ENCODE measurements around the gene LDLRAD4. TPM values are rescaled to one million over a fixed set of nuclear protein-coding genes. Genes with fewer than 3 reads are reported as not detected.

The LDLRAD4 gene
- 9.1 TPM for polyA plus RNA-seq
- long read RNA-seq, donor 1: 0 reads
- long read RNA-seq, donor 2, partial matches to known transcripts: 0 of 2 reads
- long read RNA-seq, donor 2, other reads (novel, unspliced or antisense): 0 of 2 reads
- long read RNA-seq, donor 3: 0 reads
- long read RNA-seq, donor 4: 0 reads
- long read RNA-seq, donor 5, partial matches to known transcripts: 0 of 1 reads
- long read RNA-seq, donor 5, other reads (novel, unspliced or antisense): 0 of 1 reads
- long read RNA-seq, donor 6, partial matches to known transcripts: 0 of 1 reads
- long read RNA-seq, donor 6, other reads (novel, unspliced or antisense): 0 of 1 reads
- long read RNA-seq, donor 7: 0 reads
- long read RNA-seq, donor 8: 0 reads
- long read RNA-seq, donor 9, partial matches to known transcripts: 0 of 1 reads
- long read RNA-seq, donor 9, other reads (novel, unspliced or antisense): 0 of 1 reads
- long read RNA-seq, donor 10, partial matches to known transcripts: 0 of 1 reads
- long read RNA-seq, donor 10, other reads (novel, unspliced or antisense): 0 of 1 reads
- long read RNA-seq, donor 11, partial matches to known transcripts: 0 of 2 reads
- long read RNA-seq, donor 11, other reads (novel, unspliced or antisense): 0 of 2 reads

DNA sequence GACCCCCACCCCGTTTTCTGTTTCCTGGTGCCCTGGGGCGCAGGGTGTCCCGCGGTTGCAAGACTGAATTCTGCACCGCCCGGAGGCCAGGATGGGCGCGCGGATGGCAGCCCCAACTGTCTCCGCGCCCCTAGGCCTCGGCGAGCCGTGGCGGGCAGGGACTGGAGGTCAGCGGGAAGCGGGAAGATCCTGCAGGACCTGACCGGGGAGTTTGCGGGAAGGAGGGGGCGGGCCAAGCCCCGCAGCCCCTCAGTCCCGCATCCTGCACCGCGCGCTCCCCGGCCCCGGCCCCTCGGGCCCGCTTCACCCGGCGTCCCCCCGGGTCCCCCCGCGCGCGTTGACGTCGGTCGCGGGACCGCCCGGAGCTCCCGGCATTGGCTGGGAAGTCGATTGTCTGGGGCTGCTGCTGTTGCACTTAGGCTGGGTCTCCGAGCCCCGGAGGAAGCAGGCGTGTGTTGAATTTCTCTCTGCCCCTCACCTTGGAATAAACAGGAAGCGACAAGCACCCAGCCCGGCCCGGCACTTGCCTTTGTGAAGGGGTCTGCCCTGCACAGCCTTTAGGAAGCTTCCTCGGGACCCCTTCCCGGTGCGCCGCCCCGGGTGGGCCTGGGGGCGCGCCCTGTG is at the start of gene LDLRAD4:
LDLRAD4 (plus strand) TSS at position 393 of the 624 bp plus-strand sequence.
- Histone ChIP-seq H3K36me3 (ENCODE audit: control insufficient read depth, insufficient read depth, low read length) (no peaks in the 10 kb centered on the region), H3K27me3 (ENCODE audit: control insufficient read depth, insufficient read depth, low read length) (peaks cover 18% of the 10 kb centered on the region), H3K4me1 (ENCODE audit: control insufficient read depth, insufficient read depth, low read length) (peaks cover 16% of the 10 kb centered on the region), H3K9me3 (ENCODE audit: control insufficient read depth, low read depth, low read length) (peaks cover 2% of the 10 kb centered on the region), H3K27ac (ENCODE audit: low read length) (peak within 1 kb of the TSS; percentile 36), H3K4me3 (ENCODE audit: low read length) (peak within 1 kb of the TSS; percentile 55)
- WGBS (ENCODE audit: insufficient coverage, low lambda C conversion rate): no CpG with 5 or more reads among the region's 57 CpGs
- peak in 1 of 2 donors; percentile 55 for DNase-seq

DNA sequence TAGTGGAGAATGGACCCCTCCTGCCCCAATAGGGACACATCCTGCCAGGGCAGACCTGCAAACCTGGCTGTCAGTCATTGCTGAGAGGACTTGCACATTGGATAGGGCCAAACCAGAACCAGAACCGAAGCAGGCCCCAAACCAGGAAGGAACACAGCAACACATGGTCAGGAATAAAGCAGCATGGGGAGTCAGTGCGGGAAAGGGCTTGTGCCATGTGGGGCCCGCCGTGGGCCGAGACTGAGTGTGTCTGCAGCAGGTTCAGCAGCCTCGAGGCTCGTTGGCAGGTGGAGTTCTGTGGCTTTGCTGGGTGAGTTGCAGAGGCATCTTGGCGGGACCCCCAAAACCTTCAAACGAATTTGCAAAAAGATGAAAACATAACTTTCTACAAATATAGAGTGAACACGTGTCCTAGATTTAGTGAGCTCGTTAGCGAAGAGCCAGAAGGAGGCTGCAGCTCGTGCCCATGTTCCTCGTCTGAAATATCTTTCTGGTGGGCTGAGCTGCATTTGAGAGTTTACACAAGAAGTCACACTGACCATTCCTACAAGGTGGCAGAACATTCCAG is 44.9 kb upstream of the LDLRAD4 start:
- WGBS (ENCODE audit: insufficient coverage, low lambda C conversion rate): 100% methylated on average over 3 of the region's 14 CpGs
- no peak overlapping the region for H3K4me3 ChIP-seq (ENCODE audit: low read length)
- H3K27me3 ChIP-seq (ENCODE audit: control insufficient read depth, insufficient read depth, low read length): no peaks in the 10 kb centered on the region
- no peak overlapping the region for H3K27ac ChIP-seq (ENCODE audit: low read length)
- no peaks in the 10 kb centered on the region for H3K9me3 ChIP-seq (ENCODE audit: control insufficient read depth, low read depth, low read length)
- no peaks in the 10 kb centered on the region for H3K36me3 ChIP-seq (ENCODE audit: control insufficient read depth, insufficient read depth, low read length)
- H3K4me1 ChIP-seq (ENCODE audit: control insufficient read depth, insufficient read depth, low read length): peaks cover 3% of the 10 kb centered on the region
- DNase-seq: no peak

DNA sequence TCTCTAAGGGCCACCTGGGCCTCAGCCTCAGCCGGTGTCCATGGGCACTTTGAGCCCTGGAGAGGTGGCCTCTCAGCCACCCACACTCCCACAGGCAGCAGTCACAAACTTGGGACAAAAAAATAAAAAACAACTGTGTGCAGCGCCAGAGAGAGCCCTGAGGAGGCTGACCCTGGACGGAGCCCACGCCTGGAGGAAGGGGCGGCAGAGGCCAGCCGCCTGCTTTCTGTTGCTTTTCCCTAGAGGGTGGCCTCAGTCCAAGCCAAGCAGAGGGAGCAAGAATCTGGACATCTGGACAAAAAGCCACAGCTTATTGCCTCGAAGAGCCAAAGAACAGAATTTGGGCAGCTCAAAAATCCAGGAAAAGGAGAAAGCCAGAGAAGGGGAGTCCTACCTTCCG is 43.3 kb upstream of the LDLRAD4 start:
- 100% methylated on average over 1 of the region's 8 CpGs for WGBS (ENCODE audit: insufficient coverage, low lambda C conversion rate)

DNA sequence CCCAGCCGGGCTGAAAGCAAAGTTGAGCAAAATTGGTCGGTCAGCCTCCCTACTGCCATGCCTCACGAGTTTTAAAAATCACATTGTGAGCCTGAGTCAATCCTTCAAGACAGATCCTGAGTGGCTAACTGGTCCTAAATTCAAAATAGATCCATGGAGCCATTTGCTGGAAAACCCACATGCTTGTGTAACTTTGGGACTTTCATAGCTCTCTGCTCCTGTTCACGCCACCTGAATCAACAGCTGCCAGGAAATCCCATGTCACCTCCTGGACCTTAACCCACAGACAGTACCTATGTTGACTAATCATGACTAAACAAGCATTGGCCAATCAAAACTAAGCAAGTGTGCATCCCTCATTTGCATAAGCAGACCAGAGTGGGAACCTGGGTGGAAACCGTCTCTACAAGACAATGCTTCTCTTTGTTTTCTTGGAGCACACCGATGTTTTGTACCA is 42.8 kb upstream of the LDLRAD4 start:
- no peak overlapping the region for H3K27ac ChIP-seq (ENCODE audit: low read length)
- no peak overlapping the region for H3K4me3 ChIP-seq (ENCODE audit: low read length)
- H3K36me3 ChIP-seq (ENCODE audit: control insufficient read depth, insufficient read depth, low read length): no peaks in the 10 kb centered on the region
- H3K4me1 ChIP-seq (ENCODE audit: control insufficient read depth, insufficient read depth, low read length): peaks cover 13% of the 10 kb centered on the region
- no peaks in the 10 kb centered on the region for H3K27me3 ChIP-seq (ENCODE audit: control insufficient read depth, insufficient read depth, low read length)
- 100% methylated on average over 1 of the region's 6 CpGs for WGBS (ENCODE audit: insufficient coverage, low lambda C conversion rate)
- peak in 1 of 2 donors; percentile 71 for DNase-seq
- no peaks in the 10 kb centered on the region for H3K9me3 ChIP-seq (ENCODE audit: control insufficient read depth, low read depth, low read length)

More for the DNA sequence above, 43.3 kb upstream of the LDLRAD4 start:
- Histone ChIP-seq H3K4me3 (ENCODE audit: low read length) (no peak overlapping the region), H3K27ac (ENCODE audit: low read length) (no peak overlapping the region), H3K9me3 (ENCODE audit: control insufficient read depth, low read depth, low read length) (no peaks in the 10 kb centered on the region), H3K4me1 (ENCODE audit: control insufficient read depth, insufficient read depth, low read length) (peaks cover 13% of the 10 kb centered on the region), H3K27me3 (ENCODE audit: control insufficient read depth, insufficient read depth, low read length) (no peaks in the 10 kb centered on the region), H3K36me3 (ENCODE audit: control insufficient read depth, insufficient read depth, low read length) (no peaks in the 10 kb centered on the region)
- DNase-seq: no peak

DNA sequence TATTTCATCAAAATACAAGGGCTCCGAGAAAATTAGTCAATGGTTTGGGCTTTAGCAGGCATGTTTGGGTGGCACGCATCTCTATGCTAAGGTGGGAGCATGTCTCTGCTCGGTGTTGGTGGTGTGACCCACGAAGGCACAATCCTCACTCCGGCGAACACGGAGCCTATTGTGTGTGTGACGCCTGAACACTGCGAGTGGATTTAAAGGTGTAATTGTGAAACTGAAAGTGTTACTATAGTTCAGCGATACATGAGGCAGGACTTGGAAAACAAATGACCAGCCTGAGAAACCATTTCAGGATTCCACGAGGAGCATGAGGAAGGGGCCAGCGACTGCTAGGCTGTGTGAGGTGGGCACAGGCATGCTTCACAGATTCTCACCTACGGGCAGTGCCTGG is 41.7 kb upstream of the LDLRAD4 start:
- H3K4me1 ChIP-seq (ENCODE audit: control insufficient read depth, insufficient read depth, low read length): peaks cover 19% of the 10 kb centered on the region
- H3K36me3 ChIP-seq (ENCODE audit: control insufficient read depth, insufficient read depth, low read length): no peaks in the 10 kb centered on the region
- H3K4me3 ChIP-seq (ENCODE audit: low read length): no peak overlapping the region
- H3K9me3 ChIP-seq (ENCODE audit: control insufficient read depth, low read depth, low read length): no peaks in the 10 kb centered on the region
- WGBS (ENCODE audit: insufficient coverage, low lambda C conversion rate): no CpG with 5 or more reads among the region's 13 CpGs
- H3K27me3 ChIP-seq (ENCODE audit: control insufficient read depth, insufficient read depth, low read length): no peaks in the 10 kb centered on the region
- peak in 1 of 2 donors; percentile 47 for DNase-seq
- H3K27ac ChIP-seq (ENCODE audit: low read length): no peak overlapping the region

DNA sequence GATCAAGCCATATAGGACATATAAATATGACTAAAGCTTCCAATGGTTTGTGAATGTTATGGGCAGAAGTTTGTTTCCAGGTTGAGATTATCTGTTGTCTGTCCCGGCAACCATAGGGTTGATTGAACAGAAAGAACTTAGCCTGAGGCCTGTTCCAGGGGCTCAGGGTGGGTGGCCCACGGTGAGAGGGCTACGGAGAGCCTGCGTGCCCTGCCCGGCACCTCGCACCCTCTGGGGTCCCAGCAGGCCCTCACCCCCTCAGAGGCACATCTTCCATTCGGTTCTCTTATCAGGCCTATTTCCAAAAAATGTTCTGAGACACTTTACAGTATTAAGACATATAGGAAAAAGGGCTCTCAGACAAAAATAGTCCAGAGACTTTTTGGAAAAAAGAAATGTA is 40.4 kb upstream of the LDLRAD4 start:
- no peak for DNase-seq
- Histone ChIP-seq H3K27ac (ENCODE audit: low read length) (no peak overlapping the region), H3K27me3 (ENCODE audit: control insufficient read depth, insufficient read depth, low read length) (no peaks in the 10 kb centered on the region), H3K4me3 (ENCODE audit: low read length) (no peak overlapping the region), H3K9me3 (ENCODE audit: control insufficient read depth, low read depth, low read length) (no peaks in the 10 kb centered on the region), H3K4me1 (ENCODE audit: control insufficient read depth, insufficient read depth, low read length) (peaks cover 23% of the 10 kb centered on the region), H3K36me3 (ENCODE audit: control insufficient read depth, insufficient read depth, low read length) (no peaks in the 10 kb centered on the region)
- WGBS (ENCODE audit: insufficient coverage, low lambda C conversion rate): 80% methylated on average over 1 of the region's 7 CpGs

DNA sequence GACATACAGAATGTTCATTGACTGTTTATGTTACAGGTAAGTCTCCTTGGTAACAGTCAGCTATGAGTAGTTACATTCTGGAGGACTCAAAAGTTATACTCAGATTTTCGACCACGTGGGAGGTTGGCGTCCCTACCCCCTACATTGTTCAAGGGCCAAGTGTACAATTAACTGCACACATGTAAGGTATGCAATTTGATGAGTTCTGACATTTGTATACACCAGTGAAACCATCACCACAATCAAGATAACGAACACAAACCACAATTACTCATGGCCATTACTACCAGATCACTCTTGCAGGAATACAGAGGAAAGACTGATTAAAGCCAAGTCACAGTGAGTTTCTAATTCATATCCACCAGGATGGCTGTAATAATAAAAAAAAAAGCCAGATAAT is 39.6 kb upstream of the LDLRAD4 start:
- Histone ChIP-seq H3K4me3 (ENCODE audit: low read length) (no peak overlapping the region), H3K4me1 (ENCODE audit: control insufficient read depth, insufficient read depth, low read length) (peaks cover 23% of the 10 kb centered on the region), H3K27ac (ENCODE audit: low read length) (peak overlapping the region; percentile 60), H3K36me3 (ENCODE audit: control insufficient read depth, insufficient read depth, low read length) (no peaks in the 10 kb centered on the region), H3K9me3 (ENCODE audit: control insufficient read depth, low read depth, low read length) (no peaks in the 10 kb centered on the region), H3K27me3 (ENCODE audit: control insufficient read depth, insufficient read depth, low read length) (no peaks in the 10 kb centered on the region)
- WGBS (ENCODE audit: insufficient coverage, low lambda C conversion rate): no CpG with 5 or more reads among the region's 4 CpGs
- DNase-seq: peak in 1 of 2 donors; percentile 28

DNA sequence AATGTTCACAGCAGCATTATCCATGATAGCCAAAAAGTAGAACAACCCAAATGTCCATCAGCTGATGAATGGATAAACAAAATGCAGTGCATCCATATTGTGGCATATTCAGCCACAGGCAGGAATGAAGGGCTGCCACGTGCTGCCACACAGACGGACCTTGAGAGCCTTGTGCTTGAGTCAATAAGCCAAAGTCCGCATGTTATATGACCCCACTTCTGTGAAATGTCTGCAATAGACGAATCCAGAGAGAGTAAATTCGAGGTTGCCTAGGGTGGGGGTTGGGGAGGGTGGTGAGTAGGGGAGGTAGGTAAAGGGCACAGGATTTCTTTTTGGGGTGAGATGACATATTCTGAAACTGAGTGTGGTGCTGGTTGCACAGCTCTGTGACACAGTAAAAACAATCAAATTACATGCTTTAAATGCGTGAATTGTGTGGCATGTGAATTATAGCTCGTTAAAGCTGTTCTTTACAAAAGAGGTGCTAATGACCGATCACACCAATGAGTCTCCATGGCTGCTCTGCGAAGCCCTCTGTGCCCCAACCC is 38.9 kb upstream of the LDLRAD4 start:
- Histone ChIP-seq H3K4me3 (ENCODE audit: low read length) (no peak overlapping the region), H3K4me1 (ENCODE audit: control insufficient read depth, insufficient read depth, low read length) (peaks cover 23% of the 10 kb centered on the region), H3K36me3 (ENCODE audit: control insufficient read depth, insufficient read depth, low read length) (no peaks in the 10 kb centered on the region), H3K27me3 (ENCODE audit: control insufficient read depth, insufficient read depth, low read length) (no peaks in the 10 kb centered on the region), H3K27ac (ENCODE audit: low read length) (peak overlapping the region; percentile 70), H3K9me3 (ENCODE audit: control insufficient read depth, low read depth, low read length) (no peaks in the 10 kb centered on the region)
- peak; percentile 91 to 96 for DNase-seq
- no CpG with 5 or more reads among the region's 9 CpGs for WGBS (ENCODE audit: insufficient coverage, low lambda C conversion rate)

DNA sequence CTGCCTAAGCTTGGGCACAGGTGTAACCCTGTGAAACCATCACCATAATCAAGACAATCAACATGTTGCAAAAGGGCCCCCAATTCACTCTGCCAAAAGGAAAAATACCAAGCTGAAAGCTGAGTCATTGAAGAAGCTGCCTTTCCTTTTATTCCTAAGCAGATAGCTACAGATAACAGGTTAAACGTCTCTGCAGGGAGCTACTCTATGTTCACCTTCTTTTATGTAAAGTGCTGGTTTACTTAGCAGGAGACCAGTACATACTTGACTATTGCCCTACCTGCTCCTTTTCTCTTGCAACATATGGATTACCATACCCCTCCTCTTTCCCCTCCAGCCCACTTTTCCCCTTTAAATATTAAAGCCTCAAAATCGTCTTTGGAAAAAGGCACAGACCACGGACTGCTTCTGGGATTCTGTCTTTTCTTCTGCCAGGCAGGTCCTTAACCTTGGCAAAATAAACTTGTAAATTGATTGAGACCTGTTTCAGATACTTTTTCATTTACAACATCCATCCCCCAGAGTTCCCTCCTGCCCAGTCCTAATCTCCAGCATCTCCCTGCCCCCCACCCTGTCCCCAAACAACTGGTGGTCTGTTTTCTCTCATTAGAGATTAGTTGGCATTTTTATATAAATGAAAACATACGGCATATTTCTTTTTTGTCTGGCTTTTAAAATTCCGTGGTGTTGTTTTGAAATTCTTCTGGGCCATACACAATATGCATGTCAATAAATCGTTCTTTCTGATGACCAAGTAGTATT is 37.8 kb upstream of the LDLRAD4 start:
- 79% methylated on average over 2 of the region's 6 CpGs for WGBS (ENCODE audit: insufficient coverage, low lambda C conversion rate)
- Histone ChIP-seq H3K36me3 (ENCODE audit: control insufficient read depth, insufficient read depth, low read length) (no peaks in the 10 kb centered on the region), H3K4me1 (ENCODE audit: control insufficient read depth, insufficient read depth, low read length) (peaks cover 20% of the 10 kb centered on the region), H3K27ac (ENCODE audit: low read length) (no peak overlapping the region), H3K27me3 (ENCODE audit: control insufficient read depth, insufficient read depth, low read length) (no peaks in the 10 kb centered on the region), H3K4me3 (ENCODE audit: low read length) (no peak overlapping the region), H3K9me3 (ENCODE audit: control insufficient read depth, low read depth, low read length) (no peaks in the 10 kb centered on the region)
- peak in 1 of 2 donors; percentile 34 for DNase-seq

Measured in large intestine (tissue), 12 donors.